HL-60 (cell line): ENCODE measurements around the gene S100A9.

ENCODE experiments used
- GABPA ChIP-seq: IDR thresholded peaks from 2 replicates; pipeline ENCODE4 v1.6.1; 2012; ENCODE audit warnings: low read depth
- POLR2AphosphoS5 ChIP-seq: IDR thresholded peaks from 2 replicates; pipeline ENCODE4 v1.6.1; 2012; ENCODE audit warnings: low read depth
- TF ChIP-seq, protein P1 (sequence below): IDR thresholded peaks from one replicate; pipeline ENCODE4 v1.5.1; 2011; ENCODE audit warnings: low read length, control low read depth, inconsistent platforms; ENCODE audit not compliant: insufficient read depth

DNA sequence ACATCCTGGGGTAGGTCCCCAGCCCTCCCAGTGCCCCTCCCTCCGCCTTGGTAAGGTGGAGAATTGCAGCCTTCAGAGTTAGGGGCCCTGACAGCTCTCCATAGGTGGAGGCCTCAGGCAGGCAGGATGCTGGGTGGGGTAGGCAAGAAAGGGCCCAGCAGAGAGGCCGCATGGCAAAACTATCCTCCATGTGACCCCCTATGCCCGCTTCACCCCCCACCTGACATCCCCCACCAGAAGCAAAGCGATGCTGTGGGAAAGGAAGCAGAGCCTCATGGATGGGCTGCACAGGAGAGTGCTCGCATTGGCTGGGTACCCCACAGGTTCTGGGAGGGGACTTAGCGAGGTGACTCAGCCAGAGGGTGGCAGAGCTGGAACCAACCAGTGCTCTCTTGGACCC is 1.6 kb downstream of the S100A9 start:
- TF ChIP-seq, protein P1, sequence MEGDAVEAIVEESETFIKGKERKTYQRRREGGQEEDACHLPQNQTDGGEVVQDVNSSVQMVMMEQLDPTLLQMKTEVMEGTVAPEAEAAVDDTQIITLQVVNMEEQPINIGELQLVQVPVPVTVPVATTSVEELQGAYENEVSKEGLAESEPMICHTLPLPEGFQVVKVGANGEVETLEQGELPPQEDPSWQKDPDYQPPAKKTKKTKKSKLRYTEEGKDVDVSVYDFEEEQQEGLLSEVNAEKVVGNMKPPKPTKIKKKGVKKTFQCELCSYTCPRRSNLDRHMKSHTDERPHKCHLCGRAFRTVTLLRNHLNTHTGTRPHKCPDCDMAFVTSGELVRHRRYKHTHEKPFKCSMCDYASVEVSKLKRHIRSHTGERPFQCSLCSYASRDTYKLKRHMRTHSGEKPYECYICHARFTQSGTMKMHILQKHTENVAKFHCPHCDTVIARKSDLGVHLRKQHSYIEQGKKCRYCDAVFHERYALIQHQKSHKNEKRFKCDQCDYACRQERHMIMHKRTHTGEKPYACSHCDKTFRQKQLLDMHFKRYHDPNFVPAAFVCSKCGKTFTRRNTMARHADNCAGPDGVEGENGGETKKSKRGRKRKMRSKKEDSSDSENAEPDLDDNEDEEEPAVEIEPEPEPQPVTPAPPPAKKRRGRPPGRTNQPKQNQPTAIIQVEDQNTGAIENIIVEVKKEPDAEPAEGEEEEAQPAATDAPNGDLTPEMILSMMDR: no peak
- no peak for TF ChIP-seq GABPA
- no peak; the same call in 1 of the 2 replicates for TF ChIP-seq POLR2AphosphoS5
